Measurements from ENCODE around the gene PTCD3.

- no peak for TF ChIP-seq EZH2 (IDR thresholded peaks at IDR 0.05)
- TF ChIP-seq POLR2AphosphoS5 (IDR thresholded peaks at IDR 0.05; ENCODE audit: borderline replicate concordance, low read depth, low read length), result no peak
- no peak for TF ChIP-seq FOXP2 (optimal IDR thresholded peaks at IDR 0.05; ENCODE audit: control extremely low read depth, extremely low read length, insufficient read depth)
These were observed 25.8 kb upstream of the PTCD3 start for GRCh38 chr2:86079981-86080911.

Measured in SK-N-MC (cell line).